NCI-H2081 treated with DMSO at 0.1 percent for 48 hours (cell line): ENCODE results near the gene NR2F1-AS1.

ENCODE experiments used
- DNase-seq: peaks from one replicate; lab custom pipeline; 2025; lab: John Stamatoyannopoulos, UW

The NR2F1-AS1 gene

DNA sequence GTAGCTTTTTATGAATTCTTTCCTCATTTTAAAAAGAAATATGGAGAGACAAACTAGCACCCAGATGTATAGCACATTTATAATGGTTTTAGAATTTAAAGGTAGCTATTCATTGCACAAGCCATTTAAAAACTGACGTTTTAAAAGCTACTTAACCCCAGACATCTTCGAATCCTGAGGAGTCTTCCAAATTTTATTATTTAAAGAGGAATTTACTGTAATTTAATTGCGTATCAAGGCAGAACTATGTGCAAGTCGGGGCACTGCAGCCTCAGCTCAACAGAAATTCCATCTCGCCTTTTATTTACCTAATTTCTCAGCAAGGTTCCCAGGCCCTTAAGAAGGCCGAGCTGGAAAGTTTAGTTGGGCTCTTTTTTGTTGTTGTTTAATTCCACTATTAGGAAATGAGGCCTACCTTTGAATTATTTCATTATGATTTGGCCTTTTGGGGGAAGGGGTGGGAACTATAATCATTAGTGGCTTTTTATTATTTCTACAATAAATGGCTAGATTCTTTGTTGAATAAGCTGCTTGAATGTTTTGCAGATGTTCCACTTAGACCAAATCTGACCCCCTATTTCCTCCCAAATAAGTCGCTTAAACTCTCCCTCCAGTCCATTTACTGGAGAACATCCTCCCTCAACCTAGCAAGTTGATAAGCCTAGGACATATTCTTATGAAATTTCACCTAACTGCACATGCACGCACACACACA is 22.2 kb upstream of the NR2F1-AS1 start:
- no peak for DNase-seq

GRCh38 chr5:93602241-93603077 is 21.4 kb upstream of the NR2F1-AS1 start:
- DNase-seq: no peak

DNA sequence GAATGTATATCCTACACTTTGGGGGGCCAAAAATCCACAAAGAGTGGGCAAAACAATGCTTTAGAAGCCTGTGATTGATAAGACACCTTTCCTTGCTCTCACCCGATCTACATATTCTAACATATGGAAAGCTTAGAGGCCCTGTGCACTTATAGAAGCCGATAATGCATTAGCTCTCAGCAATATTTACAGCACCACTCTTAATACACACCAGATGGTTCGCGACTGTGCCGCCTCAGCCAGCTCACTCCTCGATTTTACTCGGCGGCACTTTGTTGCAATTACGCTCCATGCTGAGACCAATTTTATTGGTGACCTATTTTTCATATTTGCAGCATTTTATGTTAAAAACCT is 20.8 kb upstream of the NR2F1-AS1 start:
- DNase-seq: no peak

- DNase-seq: no peak
Measured at GRCh38 chr5:93601071-93601801, 20.2 kb upstream of the NR2F1-AS1 start.

DNA sequence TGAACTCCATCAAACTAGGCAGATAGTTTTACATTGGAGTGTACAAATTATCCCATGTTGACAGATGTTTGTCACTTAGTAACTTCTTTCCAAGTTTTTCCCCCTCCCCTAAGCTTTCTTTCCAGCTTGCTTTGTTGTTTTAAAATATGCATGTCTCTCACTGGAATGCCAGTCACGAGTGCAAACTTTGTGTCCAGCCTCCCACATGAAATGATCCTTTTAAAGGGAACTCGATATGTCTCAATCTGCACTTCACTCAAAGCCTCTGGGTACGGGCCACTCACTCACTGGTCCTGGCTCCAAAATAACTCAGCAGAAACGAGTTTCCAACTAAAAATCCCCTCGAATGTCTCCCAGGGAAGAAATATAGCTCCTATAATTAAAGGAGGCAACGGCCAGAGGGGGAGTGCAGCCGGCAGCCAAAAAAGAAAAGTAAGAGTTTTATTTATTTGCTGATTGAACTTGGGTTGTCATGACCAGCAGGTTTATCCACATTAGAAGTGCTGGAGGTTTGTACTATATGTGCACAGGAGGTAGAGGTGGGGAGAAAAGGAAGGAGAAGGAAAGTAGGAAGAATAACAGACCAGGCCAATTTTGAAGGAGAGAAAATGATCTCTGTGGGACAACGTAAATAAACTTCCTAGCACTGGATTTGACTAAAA is 19.5 kb upstream of the NR2F1-AS1 start:
- no peak for DNase-seq

DNA sequence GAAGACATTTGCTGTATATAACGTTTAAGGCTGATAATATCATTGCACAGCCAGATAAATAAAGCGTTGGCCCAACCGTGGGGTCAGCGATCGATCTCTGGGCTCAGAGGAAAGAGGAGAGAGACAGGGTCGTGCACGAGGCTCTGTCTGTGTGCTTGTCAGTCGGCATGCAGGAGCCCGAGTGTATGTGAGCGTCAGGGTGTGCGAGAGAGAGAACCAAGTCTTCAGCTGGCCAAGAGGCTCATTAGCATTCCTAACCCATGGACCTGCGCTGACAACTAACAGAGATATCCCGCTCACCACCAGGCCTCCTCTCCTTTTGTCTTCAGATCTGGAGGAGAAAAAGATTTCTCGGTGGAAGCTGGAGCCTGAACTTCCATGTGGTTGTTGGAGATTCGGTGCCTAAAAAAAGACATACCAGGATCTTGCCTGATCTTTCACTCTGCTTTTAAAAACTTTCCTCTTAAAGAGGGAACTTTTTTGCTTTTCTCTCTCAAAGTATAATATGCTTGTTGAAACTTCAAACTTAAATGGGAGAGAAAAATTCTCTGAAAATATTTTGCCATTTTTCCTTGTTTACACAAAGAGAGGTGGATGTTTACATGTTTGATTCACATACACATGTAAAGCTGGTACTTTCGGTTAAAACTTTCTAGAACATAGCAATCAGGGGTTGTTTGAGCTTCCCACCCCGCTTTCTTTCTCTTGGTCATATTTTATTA is 18.5 kb upstream of the NR2F1-AS1 start:
- DNase-seq: no peak

- DNase-seq: no peak
Measured at GRCh38 chr5:93599001-93599379, 18.0 kb upstream of the NR2F1-AS1 start.

- no peak for DNase-seq
Measured at GRCh38 chr5:93598091-93599000, 17.3 kb upstream of the NR2F1-AS1 start.

DNA sequence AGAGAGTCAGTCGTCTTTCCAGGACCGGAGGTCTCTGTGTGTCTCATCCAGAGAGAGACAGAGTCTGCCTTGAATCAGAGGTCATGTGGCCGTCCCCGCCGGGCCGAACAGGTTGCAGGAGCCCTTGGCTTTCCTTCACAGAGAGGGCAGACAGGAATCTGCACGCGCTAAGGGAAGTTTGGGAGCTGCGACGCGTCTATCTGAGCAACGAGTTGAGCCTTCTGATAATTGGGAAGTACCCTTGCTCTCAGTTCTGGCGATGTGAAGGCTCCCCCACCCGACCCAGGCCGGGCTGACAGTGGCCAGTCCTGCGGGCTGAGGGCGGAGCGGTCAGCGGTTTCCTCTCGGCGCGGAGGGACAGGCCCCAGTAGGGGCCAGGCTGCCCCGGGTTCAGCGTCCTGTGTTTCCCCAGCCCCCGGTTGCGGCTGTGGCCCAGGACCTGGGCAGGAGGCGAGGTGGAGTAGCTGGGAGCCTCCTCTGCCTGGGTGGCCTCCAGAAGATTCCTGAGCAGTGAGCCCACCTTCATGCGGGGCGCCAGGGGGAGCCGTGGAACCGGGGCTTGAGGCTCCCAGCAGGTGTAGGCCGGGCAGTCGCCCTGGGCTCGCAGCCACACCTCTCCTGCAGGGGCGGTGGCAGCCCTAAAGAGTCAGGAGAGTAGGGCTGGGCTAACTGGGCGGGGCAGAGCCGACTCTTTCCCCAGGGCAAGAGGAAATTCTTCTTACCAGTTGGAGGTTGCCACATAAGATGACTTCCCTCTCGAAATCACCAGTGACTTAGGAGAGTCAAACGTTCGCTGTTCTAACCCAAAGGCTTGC is 15.9 kb upstream of the NR2F1-AS1 start:
- DNase-seq: no peak

DNA sequence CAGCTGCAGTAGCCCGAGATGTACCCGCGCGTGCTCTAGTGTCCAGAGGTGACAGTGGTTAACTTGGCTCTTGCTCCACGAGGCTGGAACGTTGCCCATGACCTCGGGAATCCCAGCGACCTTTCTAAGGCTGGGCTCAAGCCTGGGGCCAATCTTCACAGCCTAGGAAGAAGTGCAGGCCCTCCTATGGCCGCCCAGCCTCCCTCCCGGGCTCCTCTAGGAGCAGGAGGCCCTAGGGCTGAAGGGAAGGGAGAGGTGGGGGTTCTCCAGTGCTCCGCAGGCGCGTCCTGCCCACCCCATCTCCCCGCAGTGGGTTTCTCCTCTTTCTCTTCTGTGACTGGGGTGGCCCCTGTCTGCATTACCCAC is 15.3 kb upstream of the NR2F1-AS1 start:
- no peak for DNase-seq

DNA sequence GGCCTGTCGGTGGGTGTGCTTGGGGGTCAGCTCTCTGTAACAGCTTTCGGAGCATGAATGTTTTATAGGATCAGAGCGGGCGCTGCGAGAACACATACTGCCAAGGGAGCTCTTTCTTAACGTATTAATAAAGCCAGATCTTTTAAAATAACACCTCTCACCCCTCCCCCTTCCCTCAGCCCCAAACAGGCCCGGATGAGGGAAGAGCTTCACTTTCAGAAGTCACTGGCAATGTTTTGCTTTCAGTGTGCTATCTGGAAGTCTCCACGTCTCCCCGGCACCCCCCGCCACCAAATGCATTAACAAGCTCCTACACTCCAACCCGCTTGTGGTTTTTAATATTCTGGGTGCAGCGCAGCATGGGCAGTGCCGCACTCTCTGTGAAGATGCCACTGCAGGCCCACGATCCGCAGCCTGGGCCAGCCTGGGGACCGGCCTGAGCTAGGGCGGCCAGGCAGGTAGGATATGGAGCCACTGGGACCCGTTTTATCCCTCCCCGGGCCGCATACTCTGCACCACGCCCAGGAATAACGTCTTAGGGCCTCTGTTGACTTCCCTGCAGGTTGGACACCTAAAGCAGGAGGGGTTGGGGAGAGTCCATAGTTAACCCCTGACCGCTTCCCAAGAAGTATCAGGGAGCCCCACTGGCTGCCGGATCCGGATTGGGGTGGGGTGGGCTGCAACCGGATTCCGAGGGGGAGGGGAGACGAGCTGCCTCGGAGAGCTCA is 14.6 kb upstream of the NR2F1-AS1 start:
- no peak for DNase-seq

DNA sequence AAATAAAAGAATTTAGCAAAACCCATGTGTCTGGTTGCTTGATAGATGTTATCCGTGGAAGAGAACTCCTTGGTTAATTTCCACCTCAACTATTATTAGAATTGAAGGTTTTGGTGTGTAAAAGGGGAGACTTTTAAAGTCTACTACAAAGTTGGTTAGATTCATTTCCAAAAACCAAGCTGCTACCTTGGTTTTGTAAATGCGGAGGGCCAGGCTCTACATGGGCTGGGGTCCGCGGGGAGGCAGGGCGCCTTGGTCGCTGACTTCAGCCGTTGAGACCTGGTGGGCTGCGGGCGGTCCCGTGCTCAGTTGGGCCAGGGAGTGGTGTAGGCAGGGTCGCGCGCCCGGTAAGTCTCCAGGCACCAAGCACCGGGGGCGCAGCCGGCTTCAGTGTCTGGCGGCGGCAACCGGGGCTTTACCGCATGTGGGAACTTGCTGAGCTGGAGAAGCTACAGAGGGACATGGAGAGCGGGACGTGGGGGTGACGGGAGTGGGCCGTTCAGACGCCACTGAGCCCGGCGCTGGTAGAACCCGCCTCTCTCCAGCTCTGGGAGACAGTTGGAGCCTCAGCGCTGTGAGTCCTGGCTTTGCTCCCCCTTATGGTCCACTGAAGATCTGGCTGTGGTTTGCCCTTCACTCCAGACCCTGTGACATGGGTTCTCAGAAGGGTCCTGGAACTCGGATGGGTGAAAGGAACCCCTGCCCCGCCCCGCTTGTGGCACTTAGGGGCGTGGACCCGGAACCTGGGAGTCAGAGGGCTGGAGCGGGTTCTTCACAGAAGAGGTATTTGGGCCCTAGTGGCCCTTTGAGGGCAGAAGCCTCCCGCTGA is 13.8 kb upstream of the NR2F1-AS1 start:
- DNase-seq: no peak

DNA sequence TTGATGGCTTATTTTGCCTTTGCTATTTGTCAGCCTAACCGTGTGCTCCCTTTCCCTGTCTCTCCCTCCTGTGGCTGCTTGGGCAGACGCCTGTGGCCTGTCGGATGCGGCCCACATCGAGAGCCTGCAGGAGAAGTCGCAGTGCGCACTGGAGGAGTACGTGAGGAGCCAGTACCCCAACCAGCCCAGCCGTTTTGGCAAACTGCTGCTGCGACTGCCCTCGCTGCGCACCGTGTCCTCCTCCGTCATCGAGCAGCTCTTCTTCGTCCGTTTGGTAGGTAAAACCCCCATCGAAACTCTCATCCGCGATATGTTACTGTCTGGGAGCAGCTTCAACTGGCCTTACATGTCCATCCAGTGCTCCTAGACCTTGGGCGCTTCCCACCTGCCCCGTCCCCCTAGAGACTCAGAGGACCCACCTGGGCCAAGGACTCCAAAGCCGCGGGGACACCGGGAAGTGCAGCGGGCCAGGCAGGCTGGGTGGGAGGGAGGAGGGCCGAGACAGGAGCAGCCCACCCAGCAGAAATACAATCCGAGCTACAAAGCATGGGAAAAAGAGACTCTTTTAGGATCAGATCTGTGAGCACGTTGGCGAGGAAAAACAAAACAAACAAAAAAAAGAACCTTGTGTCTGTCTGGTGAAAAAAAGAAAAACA is 12.6 kb upstream of the NR2F1-AS1 start:
- no peak for DNase-seq

GRCh38 chr5:93592883-93593282 is 11.9 kb upstream of the NR2F1-AS1 start:
- DNase-seq: no peak

GRCh38 chr5:93591323-93591945 is 10.4 kb upstream of the NR2F1-AS1 start:
- no peak for DNase-seq

GRCh38 chr5:93590493-93590892 is 9.5 kb upstream of the NR2F1-AS1 start:
- no peak for DNase-seq

GRCh38 chr5:93589829-93590215 is 8.8 kb upstream of the NR2F1-AS1 start:
- no peak for DNase-seq
